Left lobe of liver (tissue), 2 donors: ENCODE measurements around the gene DHX34. TPM values are rescaled to one million over a fixed set of nuclear protein-coding genes. Genes with fewer than 3 reads are reported as not detected.
A peak's percentile ranks its signal among the peaks of the same experiment; 100 is the strongest.

Source experiments
- ATAC-seq: fragments of 200-7000 bp; cut with Tn5 transposase; one replicate; pipeline ENCODE4 v1.9.1; 2020; ENCODE audit warnings: mild to moderate bottlenecking, moderate library complexity
- DNase-seq: peaks from one replicate; pipeline ENCODE4 v3.0.0-alpha.2; 2020; ENCODE audit warnings: low spot score
- total RNA-seq: library from RNA; stranded (reverse); gene quantifications from one replicate; pipeline ENCODE4 v1.2.1, GENCODE V29; 2021
- donor health status: DM: no; HTN: no; CAD: no; lungs with moderate emphysema.
- donor health status: DM: no; HTN: yes; CAD: no.

The DHX34 gene
- total RNA-seq, 1 donor from 2014 or later: 5.9 TPM

DNA sequence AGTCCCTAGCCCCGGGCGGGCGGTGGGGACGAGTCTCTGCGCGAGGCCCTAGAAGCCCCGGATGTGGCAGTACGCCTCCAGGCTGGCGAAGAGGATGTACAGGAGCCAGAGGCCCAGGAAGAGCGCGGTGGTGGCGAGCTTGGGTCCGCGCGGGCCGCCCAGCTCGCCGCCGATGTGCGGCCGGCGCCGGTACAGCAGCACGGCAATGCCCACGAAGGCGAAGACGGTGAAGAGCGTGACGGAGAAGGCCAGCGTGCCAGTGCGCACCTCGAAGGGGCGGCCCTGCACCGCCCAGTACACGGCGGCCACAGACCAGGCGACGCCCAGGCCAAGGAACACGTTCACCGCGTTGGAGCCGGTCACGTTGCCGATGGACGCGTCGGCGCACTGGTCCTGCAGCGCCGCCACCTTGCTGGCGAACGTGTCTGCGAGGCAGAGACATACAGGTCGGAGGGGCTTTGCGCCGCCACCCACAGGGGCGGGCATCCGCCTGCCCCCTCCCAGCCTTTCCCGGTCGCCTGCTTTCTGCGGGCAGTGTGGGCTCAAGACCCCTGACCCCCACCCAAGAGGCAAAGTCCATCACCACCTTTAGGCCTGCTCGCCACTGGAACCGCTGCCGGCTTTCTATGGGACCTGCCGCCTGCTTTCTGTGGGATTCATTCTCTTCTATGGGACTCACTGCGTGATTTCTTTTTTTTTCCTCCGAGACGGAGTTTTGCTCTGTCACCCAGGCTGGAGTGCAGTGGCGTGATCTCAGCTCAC, 81.1 kb downstream of the DHX34 start:
- ATAC-seq: peak; percentile 61

DNA sequence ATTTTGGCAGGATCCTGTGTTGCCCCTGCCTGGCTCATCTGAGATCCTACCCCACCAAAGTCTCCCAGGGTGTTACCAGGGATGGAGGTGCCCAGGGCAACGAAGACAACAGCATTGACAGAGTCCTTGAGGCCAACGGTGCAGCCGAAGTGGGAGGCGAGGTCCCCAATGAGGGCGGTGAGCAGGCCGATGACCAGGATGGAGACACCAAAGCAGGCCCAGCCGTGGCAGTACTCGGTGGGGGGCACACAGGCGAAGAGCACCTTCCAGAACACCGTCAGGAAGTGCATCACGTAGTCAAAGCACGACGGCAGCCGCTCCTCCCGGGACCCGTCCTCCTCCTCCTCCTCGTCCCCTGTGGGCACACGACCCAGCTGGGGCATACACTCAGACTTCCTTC, 83.0 kb downstream of the DHX34 start:
- DNase-seq (no peak), ATAC-seq (no peak)

More for the DNA sequence above, 81.1 kb downstream of the DHX34 start:
- no peak for DNase-seq

Other genes starting within 250 kb of the DHX34 start
- gene ZC3H4, start 235.5 kb upstream of the DHX34 start, total RNA-seq: 18.5 TPM
- 22.0 TPM for gene SAE1, start 218.5 kb upstream of the DHX34 start, total RNA-seq
- gene BBC3, start 118.1 kb upstream of the DHX34 start, total RNA-seq: 2.7 TPM
- gene CCDC9, start 92.8 kb upstream of the DHX34 start, total RNA-seq: 10.4 TPM
- 5.6 TPM for gene INAFM1, start 74.4 kb upstream of the DHX34 start, total RNA-seq
- gene C5AR1, start 39.5 kb upstream of the DHX34 start, total RNA-seq: 6.2 TPM
- 2.2 TPM for gene C5AR2, start 17.1 kb upstream of the DHX34 start, total RNA-seq
- 1.0 TPM for gene MEIS3, start 70.2 kb downstream of the DHX34 start, total RNA-seq
- 0.10 TPM for gene SLC8A2, start 122.6 kb downstream of the DHX34 start, total RNA-seq
- gene KPTN, start 134.9 kb downstream of the DHX34 start, total RNA-seq: 6.6 TPM
- 96.3 TPM for gene NAPA, start 165.7 kb downstream of the DHX34 start, total RNA-seq
- 0.08 TPM for gene ZNF541, start 223.8 kb downstream of the DHX34 start, total RNA-seq